Suprapubic skin (tissue), 3 donors: ENCODE data around the gene ANAPC7.
"Not testable (repeated sequence)": the region's sequence is repeated elsewhere in the genome, so short reads cannot be mapped to it uniquely, and the experiment has no call there.

Source experiments
- POLR2AphosphoS5 ChIP-seq, 3 donors: sonication (generic); formaldehyde crosslinking; IDR thresholded peaks; one replicate each; pipeline ENCODE4 v1.6.1; 2017; ENCODE audit warnings: antibody characterized with exemption in 3 of 3
- TF ChIP-seq, protein P1 (sequence below), 2 donors: fragments of 200-600 bp in 1 of 2; fragments of 450-650 bp in 1 of 2; sonication (generic) in 1 of 2; IDR thresholded peaks; one replicate each; pipeline ENCODE4 v1.5.1; 2016 to 2019; ENCODE audit warnings: antibody characterized with exemption in 2 of 2, mild to moderate bottlenecking in 1 of 2, moderate library complexity in 1 of 2

DNA sequence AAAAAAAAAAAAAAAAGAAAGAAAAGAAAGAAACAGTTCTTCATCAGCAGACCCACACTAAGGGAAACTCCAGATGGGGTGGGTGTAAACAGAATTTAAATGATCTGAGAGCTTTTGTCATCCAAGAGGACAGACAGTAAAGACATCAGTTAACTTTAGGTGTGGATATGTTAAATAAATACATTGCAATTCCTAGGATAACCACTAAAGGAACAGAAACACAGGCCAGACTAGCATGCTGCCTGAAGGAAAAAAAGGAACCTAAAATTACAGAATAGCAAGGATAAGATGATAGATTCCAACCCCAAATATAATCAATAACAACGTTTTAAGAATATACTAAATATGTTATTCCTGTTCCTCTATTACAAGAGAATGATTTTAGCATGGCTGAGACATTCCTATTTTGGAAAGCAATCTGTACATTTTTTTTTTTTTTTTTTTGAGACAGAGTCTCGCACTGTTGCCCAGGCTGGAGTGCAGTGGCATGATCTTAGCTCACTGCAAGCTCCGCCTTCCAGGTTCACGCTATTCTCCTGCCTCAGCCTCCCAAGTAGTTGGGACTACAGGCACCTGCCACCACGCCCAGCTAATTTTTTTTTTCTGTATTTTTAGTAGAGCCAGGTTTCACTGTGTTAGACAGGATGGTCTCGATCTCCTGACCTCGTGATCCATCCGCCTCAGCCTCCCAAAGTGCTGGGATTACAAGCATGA is 45.0 kb downstream of the ANAPC7 start:
- TF ChIP-seq, protein P1, sequence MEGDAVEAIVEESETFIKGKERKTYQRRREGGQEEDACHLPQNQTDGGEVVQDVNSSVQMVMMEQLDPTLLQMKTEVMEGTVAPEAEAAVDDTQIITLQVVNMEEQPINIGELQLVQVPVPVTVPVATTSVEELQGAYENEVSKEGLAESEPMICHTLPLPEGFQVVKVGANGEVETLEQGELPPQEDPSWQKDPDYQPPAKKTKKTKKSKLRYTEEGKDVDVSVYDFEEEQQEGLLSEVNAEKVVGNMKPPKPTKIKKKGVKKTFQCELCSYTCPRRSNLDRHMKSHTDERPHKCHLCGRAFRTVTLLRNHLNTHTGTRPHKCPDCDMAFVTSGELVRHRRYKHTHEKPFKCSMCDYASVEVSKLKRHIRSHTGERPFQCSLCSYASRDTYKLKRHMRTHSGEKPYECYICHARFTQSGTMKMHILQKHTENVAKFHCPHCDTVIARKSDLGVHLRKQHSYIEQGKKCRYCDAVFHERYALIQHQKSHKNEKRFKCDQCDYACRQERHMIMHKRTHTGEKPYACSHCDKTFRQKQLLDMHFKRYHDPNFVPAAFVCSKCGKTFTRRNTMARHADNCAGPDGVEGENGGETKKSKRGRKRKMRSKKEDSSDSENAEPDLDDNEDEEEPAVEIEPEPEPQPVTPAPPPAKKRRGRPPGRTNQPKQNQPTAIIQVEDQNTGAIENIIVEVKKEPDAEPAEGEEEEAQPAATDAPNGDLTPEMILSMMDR (IDR thresholded peaks at IDR 0.05) = not testable (repeated sequence)
- not testable (repeated sequence) for TF ChIP-seq POLR2AphosphoS5 (IDR thresholded peaks at IDR 0.05)
